GM12801 (cell line): ENCODE measurements around the gene GAPVD1.

Experiments used
- TF ChIP-seq, protein P1 (sequence below): IDR thresholded peaks from one replicate; pipeline ENCODE4 v1.5.1; 2011; ENCODE audit warnings: control low read depth; ENCODE audit not compliant: insufficient read length; ENCODE audit errors: extremely low read depth

GAPVD1 gene

DNA sequence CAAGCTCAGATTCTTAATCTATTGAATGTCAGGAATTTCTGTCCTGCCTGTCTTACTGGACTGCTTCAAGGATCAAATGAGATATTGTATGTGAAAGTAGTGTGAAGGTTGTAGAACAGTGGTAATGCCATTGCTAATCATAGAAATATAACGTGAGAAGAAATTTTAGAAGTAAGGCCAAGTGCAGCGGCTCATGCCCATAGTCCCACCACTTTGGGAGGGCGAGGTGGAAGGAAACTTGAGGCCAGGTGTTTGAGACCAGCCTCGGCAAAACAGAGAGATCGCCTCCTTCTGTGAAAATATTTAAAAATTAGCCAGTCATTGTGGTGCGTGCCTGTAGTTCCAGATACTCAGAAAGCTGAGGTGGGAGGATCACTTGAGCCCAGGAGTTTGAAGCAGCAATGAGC lies 15.4 kb upstream of the GAPVD1 start:
- TF ChIP-seq, protein P1, sequence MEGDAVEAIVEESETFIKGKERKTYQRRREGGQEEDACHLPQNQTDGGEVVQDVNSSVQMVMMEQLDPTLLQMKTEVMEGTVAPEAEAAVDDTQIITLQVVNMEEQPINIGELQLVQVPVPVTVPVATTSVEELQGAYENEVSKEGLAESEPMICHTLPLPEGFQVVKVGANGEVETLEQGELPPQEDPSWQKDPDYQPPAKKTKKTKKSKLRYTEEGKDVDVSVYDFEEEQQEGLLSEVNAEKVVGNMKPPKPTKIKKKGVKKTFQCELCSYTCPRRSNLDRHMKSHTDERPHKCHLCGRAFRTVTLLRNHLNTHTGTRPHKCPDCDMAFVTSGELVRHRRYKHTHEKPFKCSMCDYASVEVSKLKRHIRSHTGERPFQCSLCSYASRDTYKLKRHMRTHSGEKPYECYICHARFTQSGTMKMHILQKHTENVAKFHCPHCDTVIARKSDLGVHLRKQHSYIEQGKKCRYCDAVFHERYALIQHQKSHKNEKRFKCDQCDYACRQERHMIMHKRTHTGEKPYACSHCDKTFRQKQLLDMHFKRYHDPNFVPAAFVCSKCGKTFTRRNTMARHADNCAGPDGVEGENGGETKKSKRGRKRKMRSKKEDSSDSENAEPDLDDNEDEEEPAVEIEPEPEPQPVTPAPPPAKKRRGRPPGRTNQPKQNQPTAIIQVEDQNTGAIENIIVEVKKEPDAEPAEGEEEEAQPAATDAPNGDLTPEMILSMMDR, result no peak

DNA sequence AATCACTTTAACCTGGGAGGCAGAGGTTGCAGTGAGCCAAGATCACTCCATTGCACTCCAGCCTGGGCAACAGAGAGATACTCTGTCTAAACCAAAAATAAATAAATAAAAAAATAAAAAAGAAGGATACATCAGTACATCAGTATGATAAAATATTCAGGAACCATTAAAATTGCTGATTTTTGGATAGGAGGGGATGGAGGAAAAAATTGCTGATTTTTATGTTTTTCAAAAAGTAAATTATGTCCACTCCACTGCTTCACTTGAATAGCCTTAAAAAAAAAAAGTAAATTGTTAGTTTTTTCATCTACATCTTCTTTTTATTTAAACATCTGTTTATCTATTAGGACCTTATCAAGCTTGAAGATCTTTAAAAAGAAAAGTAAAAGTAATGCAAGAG lies 7.4 kb upstream of the GAPVD1 start:
- TF ChIP-seq, protein P1, result no peak

- TF ChIP-seq, protein P1, result no peak
Observed at GRCh38 chr9:125255781-125256391, 5.7 kb upstream of the GAPVD1 start.

GRCh38 chr9:125258160-125258785 lies 3.4 kb upstream of the GAPVD1 start:
- TF ChIP-seq, protein P1, result no peak

DNA sequence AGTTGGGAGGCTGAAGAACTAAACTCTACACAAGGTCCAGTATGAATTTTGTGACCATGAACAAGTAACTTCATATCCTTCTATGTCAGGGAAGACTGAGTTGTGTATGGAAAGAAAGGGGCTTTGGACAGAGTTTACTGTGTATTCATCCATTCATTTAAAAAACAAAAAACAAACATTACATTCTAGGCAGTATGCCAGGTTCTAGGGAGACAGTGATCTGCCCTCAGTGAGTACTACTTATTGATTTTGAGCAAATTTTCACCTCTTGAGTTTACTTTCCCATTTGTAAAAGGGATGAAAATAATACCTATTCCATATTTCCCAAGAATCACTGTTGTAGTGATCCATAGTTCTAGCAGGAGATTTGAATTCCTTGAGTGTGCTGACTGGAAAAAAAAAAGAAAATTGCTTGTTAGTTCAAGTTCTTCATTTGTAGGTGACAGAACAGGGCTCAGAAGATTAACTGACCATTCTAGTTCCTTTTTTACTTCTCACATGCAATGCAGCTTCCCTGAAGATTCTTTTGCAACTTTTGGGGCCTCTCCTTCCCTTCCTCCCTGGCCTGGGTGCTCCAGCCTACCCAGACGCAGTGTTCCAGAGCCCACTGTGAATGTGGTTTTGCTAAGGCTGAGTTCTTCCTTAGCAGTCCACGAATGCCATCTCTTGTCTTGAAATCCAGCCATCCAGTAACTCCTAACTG lies 2.6 kb upstream of the GAPVD1 start:
- TF ChIP-seq, protein P1, result no peak

GRCh38 chr9:125260561-125260960 lies 1.1 kb upstream of the GAPVD1 start:
- TF ChIP-seq, protein P1, result no peak

GRCh38 chr9:125262294-125262991 lies 817 bp downstream of the GAPVD1 start:
- TF ChIP-seq, protein P1, result no peak
